IPS-15b (cell line): ENCODE results near the gene NT5M.

Source experiments
- H3K27me3 ChIP-seq: one replicate; pipeline ENCODE4 v1.6.1; 2013; ENCODE audit warnings: low read length; ENCODE audit not compliant: control insufficient read depth, insufficient read depth
- H3K36me3 ChIP-seq: one replicate; pipeline ENCODE4 v1.6.1; 2013; ENCODE audit warnings: low read length; ENCODE audit not compliant: control insufficient read depth, insufficient read depth
- H3K4me1 ChIP-seq: one replicate; pipeline ENCODE4 v1.6.1; 2013; ENCODE audit warnings: mild to moderate bottlenecking, low read length; ENCODE audit not compliant: control insufficient read depth, insufficient read depth
- H3K4me3 ChIP-seq: one replicate; pipeline ENCODE4 v1.5.1; 2013; ENCODE audit warnings: low read depth, low read length
- H3K9ac ChIP-seq: one replicate; pipeline ENCODE4 v1.6.1; 2013; ENCODE audit warnings: low read depth, mild to moderate bottlenecking, low read length
- H3K9me3 ChIP-seq: one replicate; pipeline ENCODE4 v1.6.1; 2013; ENCODE audit warnings: mild to moderate bottlenecking, low read length; ENCODE audit not compliant: control insufficient read depth, insufficient read depth

The NT5M gene

GRCh38 chr17:17361867-17362539 lies 58.8 kb downstream of the NT5M start:
- Histone ChIP-seq H3K27me3 (no peaks in the 10 kb centered on the region), H3K9me3 (no peaks in the 10 kb centered on the region), H3K9ac (no peak overlapping the region), H3K4me1 (peaks cover 8% of the 10 kb centered on the region), H3K4me3 (no peak overlapping the region), H3K36me3 (no peaks in the 10 kb centered on the region)

- Histone ChIP-seq H3K9ac (no peak overlapping the region), H3K27me3 (no peaks in the 10 kb centered on the region), H3K9me3 (no peaks in the 10 kb centered on the region), H3K36me3 (no peaks in the 10 kb centered on the region), H3K4me3 (no peak overlapping the region), H3K4me1 (peaks cover 8% of the 10 kb centered on the region)
Observed at GRCh38 chr17:17362540-17362930, 59.4 kb downstream of the NT5M start.

- Histone ChIP-seq H3K27me3 (no peaks in the 10 kb centered on the region), H3K4me1 (peaks cover 8% of the 10 kb centered on the region), H3K4me3 (no peak overlapping the region), H3K9me3 (no peaks in the 10 kb centered on the region), H3K36me3 (no peaks in the 10 kb centered on the region), H3K9ac (no peak overlapping the region)
Observed at GRCh38 chr17:17363638-17364337, 60.6 kb downstream of the NT5M start.

- Histone ChIP-seq H3K36me3 (no peaks in the 10 kb centered on the region), H3K4me3 (no peak overlapping the region), H3K27me3 (no peaks in the 10 kb centered on the region), H3K9me3 (no peaks in the 10 kb centered on the region), H3K9ac (no peak overlapping the region), H3K4me1 (peaks cover 8% of the 10 kb centered on the region)
Observed at GRCh38 chr17:17364338-17364667, 61.1 kb downstream of the NT5M start.

- no peaks in the 10 kb centered on the region for H3K27me3 ChIP-seq
- no peak overlapping the region for H3K9ac ChIP-seq
- H3K36me3 ChIP-seq, result no peaks in the 10 kb centered on the region
- peaks cover 8% of the 10 kb centered on the region for H3K4me1 ChIP-seq
- no peaks in the 10 kb centered on the region for H3K9me3 ChIP-seq
- no peak overlapping the region for H3K4me3 ChIP-seq
Observed at GRCh38 chr17:17365476-17366110, 62.4 kb downstream of the NT5M start.

GRCh38 chr17:17366235-17366634 lies 63.1 kb downstream of the NT5M start:
- Histone ChIP-seq H3K36me3 (no peaks in the 10 kb centered on the region), H3K4me3 (no peak overlapping the region), H3K9me3 (no peaks in the 10 kb centered on the region), H3K27me3 (no peaks in the 10 kb centered on the region), H3K9ac (no peak overlapping the region), H3K4me1 (peaks cover 8% of the 10 kb centered on the region)

- Histone ChIP-seq H3K36me3 (no peaks in the 10 kb centered on the region), H3K4me3 (no peak overlapping the region), H3K27me3 (no peaks in the 10 kb centered on the region), H3K9ac (no peak overlapping the region), H3K4me1 (peaks cover 8% of the 10 kb centered on the region), H3K9me3 (no peaks in the 10 kb centered on the region)
Observed at GRCh38 chr17:17366941-17367875, 64.0 kb downstream of the NT5M start.

GRCh38 chr17:17367931-17368330 lies 64.8 kb downstream of the NT5M start:
- no peaks in the 10 kb centered on the region for H3K27me3 ChIP-seq
- H3K36me3 ChIP-seq, result no peaks in the 10 kb centered on the region
- no peak overlapping the region for H3K4me3 ChIP-seq
- H3K9ac ChIP-seq, result no peak overlapping the region
- no peaks in the 10 kb centered on the region for H3K9me3 ChIP-seq
- peaks cover 8% of the 10 kb centered on the region for H3K4me1 ChIP-seq

GRCh38 chr17:17370711-17371110 lies 67.5 kb downstream of the NT5M start:
- H3K27me3 ChIP-seq, result no peaks in the 10 kb centered on the region
- H3K9ac ChIP-seq, result no peak overlapping the region
- H3K4me1 ChIP-seq, result no peaks in the 10 kb centered on the region
- no peaks in the 10 kb centered on the region for H3K36me3 ChIP-seq
- H3K4me3 ChIP-seq, result no peak overlapping the region
- no peaks in the 10 kb centered on the region for H3K9me3 ChIP-seq

- Histone ChIP-seq H3K36me3 (no peaks in the 10 kb centered on the region), H3K4me3 (no peak overlapping the region), H3K27me3 (no peaks in the 10 kb centered on the region), H3K9me3 (no peaks in the 10 kb centered on the region), H3K4me1 (no peaks in the 10 kb centered on the region), H3K9ac (no peak overlapping the region)
Observed at GRCh38 chr17:17372856-17373520, 69.8 kb downstream of the NT5M start.

- Histone ChIP-seq H3K9ac (no peak overlapping the region), H3K4me3 (no peak overlapping the region), H3K9me3 (no peaks in the 10 kb centered on the region), H3K27me3 (no peaks in the 10 kb centered on the region), H3K36me3 (no peaks in the 10 kb centered on the region), H3K4me1 (no peaks in the 10 kb centered on the region)
Observed at GRCh38 chr17:17375841-17376240, 72.7 kb downstream of the NT5M start.
